Peyer's patch (tissue), 4 donors: ENCODE measurements around the gene SMAD9. TPM values are rescaled to one million over a fixed set of nuclear protein-coding genes. Genes with fewer than 3 reads are reported as not detected.

Experiments used
- DNase-seq, 3 donors: peaks; one replicate each; pipeline ENCODE4 v3.0.0-alpha.2; 2017 to 2019
- H3K27ac ChIP-seq, 4 donors: fragments of 200-600 bp; sonication (generic); one replicate each; pipeline ENCODE4 v1.5.1; 2016 to 2019
- H3K27me3 ChIP-seq, 2 donors: fragments of 200-600 bp; sonication (generic); one replicate each; pipeline ENCODE4 v1.5.1; 2019
- H3K36me3 ChIP-seq, 3 donors: fragments of 200-600 bp; sonication (generic); one replicate each; pipeline ENCODE4 v1.5.1; 2016 to 2019
- H3K4me1 ChIP-seq, 4 donors: fragments of 200-600 bp; sonication (generic); one replicate each; pipeline ENCODE4 v1.5.1; 2016 to 2019
- H3K4me3 ChIP-seq, 4 donors: fragments of 200-600 bp; sonication (generic); 1 replicate in 3 of 4; 2 replicates in 1 of 4; pipeline ENCODE4 v1.5.1; 2016 to 2019; ENCODE audit warnings: mild to moderate bottlenecking in 1 of 4
- H3K9me3 ChIP-seq, 4 donors: fragments of 200-600 bp; sonication (generic); one replicate each; pipeline ENCODE4 v1.5.1; 2016 to 2019; ENCODE audit warnings: mild to moderate bottlenecking in 1 of 4
- CTCF ChIP-seq, 6 experiments: fragments of 450-650 bp in 4 of 6; fragments of 200-600 bp in 2 of 6; sonication (generic) in 1 of 6; IDR thresholded peaks; one replicate each; pipeline ENCODE4 v1.5.1; 2017 to 2019; ENCODE audit warnings: antibody characterized with exemption in 6 of 6, mild to moderate bottlenecking in 3 of 6, moderate library complexity in 1 of 6
- POLR2A ChIP-seq, 2 donors: fragments of 450-650 bp; IDR thresholded peaks; one replicate each; pipeline ENCODE4 v1.5.1; 2017; ENCODE audit warnings: antibody characterized with exemption in 2 of 2, mild to moderate bottlenecking in 2 of 2, moderate library complexity in 2 of 2
- total RNA-seq, 4 donors: library from RNA; depleted of rRNA; stranded (reverse); fragments of >200 nt; gene quantifications; one replicate each; pipeline ENCODE4 v1.1.0, GENCODE V29; 2016

SMAD9 gene
- total RNA-seq, 4 donors from 2014 or later: 3.2 to 10.7 (median 4.0) TPM

GRCh38 chr13:36921631-36922301, 1.7 kb upstream of the SMAD9 start:
- no peak for TF ChIP-seq CTCF (IDR thresholded peaks at IDR 0.05)
- no peak for DNase-seq
- Histone ChIP-seq H3K4me3 (no peak overlapping the region), H3K36me3 (no peaks in the 10 kb centered on the region), H3K27me3 (peaks cover 0 to 5% of the 10 kb centered on the region in 2 donors), H3K4me1 (peaks cover 0 to 10% (median 1%) of the 10 kb centered on the region in 4 donors), H3K9me3 (no peaks in the 10 kb centered on the region), H3K27ac (no peak overlapping the region)

- DNase-seq: no peak
Measured at GRCh38 chr13:36920616-36921185, 663 bp upstream of the SMAD9 start.

GRCh38 chr13:36919171-36919832, 736 bp downstream of the SMAD9 start:
- no peaks in the 10 kb centered on the region for H3K9me3 ChIP-seq
- H3K4me1 ChIP-seq: peaks cover 0 to 10% (median 1%) of the 10 kb centered on the region in 4 donors
- peaks cover 0 to 5% of the 10 kb centered on the region in 2 donors for H3K27me3 ChIP-seq
- peak overlapping the region; percentile 36 to 73 (median 54) for H3K4me3 ChIP-seq
- peak in 1 of 3 donors; percentile 50 for DNase-seq
- no peak for TF ChIP-seq CTCF (IDR thresholded peaks at IDR 0.05)
- no peak for TF ChIP-seq POLR2A (IDR thresholded peaks at IDR 0.05)
- H3K36me3 ChIP-seq: no peaks in the 10 kb centered on the region
- H3K27ac ChIP-seq: peak overlapping the region; percentile 25 to 77 (median 44)

More at GRCh38 chr13:36920616-36921185, 663 bp upstream of the SMAD9 start:
- Histone ChIP-seq H3K36me3 (no peaks in the 10 kb centered on the region), H3K27me3 (peaks cover 0 to 5% of the 10 kb centered on the region in 2 donors), H3K27ac (peak overlapping the region in 2 of 4 donors; percentile 45 to 51), H3K9me3 (no peaks in the 10 kb centered on the region), H3K4me1 (peaks cover 0 to 10% (median 1%) of the 10 kb centered on the region in 4 donors), H3K4me3 (peak overlapping the region; percentile 36 to 73 (median 54))
- TF ChIP-seq POLR2A (IDR thresholded peaks at IDR 0.05): no peak
- no peak for TF ChIP-seq CTCF (IDR thresholded peaks at IDR 0.05)

- no peak for DNase-seq
- Histone ChIP-seq H3K27me3 (peaks cover 0 to 5% of the 10 kb centered on the region in 2 donors), H3K27ac (peak overlapping the region in 3 of 4 donors; percentile 34 to 77 (median 36)), H3K9me3 (no peaks in the 10 kb centered on the region), H3K36me3 (no peaks in the 10 kb centered on the region), H3K4me3 (peak overlapping the region; percentile 36 to 73 (median 54)), H3K4me1 (peaks cover 0 to 10% (median 1%) of the 10 kb centered on the region in 4 donors)
- TF ChIP-seq POLR2A (IDR thresholded peaks at IDR 0.05): no peak
- TF ChIP-seq CTCF (IDR thresholded peaks at IDR 0.05): no peak
Measured at GRCh38 chr13:36918246-36919131, 1.5 kb downstream of the SMAD9 start.

- no peaks in the 10 kb centered on the region for H3K36me3 ChIP-seq
- no peak for TF ChIP-seq CTCF (IDR thresholded peaks at IDR 0.05)
- TF ChIP-seq POLR2A (IDR thresholded peaks at IDR 0.05): no peak
- H3K4me1 ChIP-seq: peaks cover 0 to 10% (median 1%) of the 10 kb centered on the region in 4 donors
- H3K4me3 ChIP-seq: no peak overlapping the region
- H3K9me3 ChIP-seq: no peaks in the 10 kb centered on the region
- H3K27me3 ChIP-seq: peaks cover 0 to 5% of the 10 kb centered on the region in 2 donors
- no peak overlapping the region for H3K27ac ChIP-seq
- DNase-seq: no peak
Measured at GRCh38 chr13:36917311-36917710, 2.7 kb downstream of the SMAD9 start.
